ENCODE data around the gene CHADL. TPM values are rescaled to one million over a fixed set of nuclear protein-coding genes. Genes with fewer than 3 reads are reported as not detected.

The CHADL gene
- total RNA-seq, 4 donors from 2014 or later, result 2.0 to 4.5 (median 3.2) TPM

- TF ChIP-seq POLR2A (IDR thresholded peaks at IDR 0.05), result no peak
- TF ChIP-seq CTCF (IDR thresholded peaks at IDR 0.05), result no peak
- Histone ChIP-seq H3K36me3 (peaks cover 27 to 97% (median 32%) of the 10 kb centered on the region in 3 donors), H3K27ac (no peak overlapping the region), H3K4me3 (no peak overlapping the region), H3K27me3 (no peaks in the 10 kb centered on the region), H3K4me1 (peaks cover 0 to 27% (median 5%) of the 10 kb centered on the region in 3 donors), H3K9me3 (no peaks in the 10 kb centered on the region)
- DNase-seq, result no peak
- WGBS, 2 donors, result 71% methylated on average over 3 of the region's 7 CpGs; no CpG with 5 or more reads in 1 of the 2 donors
- intact Hi-C loops (cut with DNase I), result no loop called here
Measured at GRCh38 chr22:41223535-41223934, 17.2 kb downstream of the CHADL start.

GRCh38 chr22:41222846-41223507 lies 17.8 kb downstream of the CHADL start:
- DNase-seq, result no peak
- Histone ChIP-seq H3K4me3 (no peak overlapping the region), H3K27me3 (no peaks in the 10 kb centered on the region), H3K4me1 (peaks cover 4 to 33% (median 10%) of the 10 kb centered on the region in 3 donors), H3K9me3 (no peaks in the 10 kb centered on the region), H3K27ac (no peak overlapping the region), H3K36me3 (peaks cover 21 to 92% (median 32%) of the 10 kb centered on the region in 3 donors)
- intact Hi-C loops (cut with DNase I), result no loop called here
- no peak for TF ChIP-seq CTCF (IDR thresholded peaks at IDR 0.05)
- TF ChIP-seq POLR2A (IDR thresholded peaks at IDR 0.05), result no peak
- WGBS, 2 donors, result 69 to 73% methylated on average over 7 to 8 of the region's 9 CpGs

GRCh38 chr22:41217553-41218157 lies 23.1 kb downstream of the CHADL start:
- H3K9me3 ChIP-seq, result no peaks in the 10 kb centered on the region
- WGBS, 2 donors, result 2 to 7% methylated on average over 7 to 13 of the region's 16 CpGs
- H3K4me3 ChIP-seq, result peak overlapping the region in 3 of 4 donors; percentile 16 to 49 (median 25)
- intact Hi-C loops (cut with DNase I), result no loop called here
- DNase-seq, result no peak
- TF ChIP-seq POLR2A (IDR thresholded peaks at IDR 0.05) (peak in 2 of 4 donors; percentile 32 to 37), CTCF (IDR thresholded peaks at IDR 0.05) (peak in 1 of 6 experiments; percentile 5)
- H3K27ac ChIP-seq, result peak overlapping the region; percentile 81 to 90 (median 86)
- no peaks in the 10 kb centered on the region for H3K27me3 ChIP-seq
- H3K36me3 ChIP-seq, result peaks cover 1 to 73% (median 6%) of the 10 kb centered on the region in 3 donors
- H3K4me1 ChIP-seq, result peaks cover 18 to 34% (median 18%) of the 10 kb centered on the region in 3 donors

GRCh38 chr22:41216984-41217383 lies 23.7 kb downstream of the CHADL start:
- DNase-seq, result no peak
- intact Hi-C loops (cut with DNase I), result no loop called here
- H3K27ac ChIP-seq, result peak overlapping the region; percentile 81 to 90 (median 86)
- no peak for TF ChIP-seq CTCF (IDR thresholded peaks at IDR 0.05)
- TF ChIP-seq POLR2A (IDR thresholded peaks at IDR 0.05), result no peak
- H3K4me1 ChIP-seq, result peaks cover 18 to 31% (median 18%) of the 10 kb centered on the region in 3 donors
- H3K9me3 ChIP-seq, result no peaks in the 10 kb centered on the region
- no peaks in the 10 kb centered on the region for H3K27me3 ChIP-seq
- peaks cover 4 to 73% (median 6%) of the 10 kb centered on the region in 3 donors for H3K36me3 ChIP-seq
- 64 to 73% methylated on average over 3 to 4 of the region's 13 CpGs for WGBS, 2 donors
- H3K4me3 ChIP-seq, result peak overlapping the region in 3 of 4 donors; percentile 16 to 49 (median 25)

- peaks cover 6 to 71% (median 8%) of the 10 kb centered on the region in 3 donors for H3K36me3 ChIP-seq
- peaks cover 18 to 31% (median 18%) of the 10 kb centered on the region in 3 donors for H3K4me1 ChIP-seq
- no peak overlapping the region for H3K4me3 ChIP-seq
- 100% methylated on average over 1 to 3 of the region's 7 CpGs for WGBS, 2 donors
- intact Hi-C loops (cut with DNase I), result no loop called here
- peak overlapping the region in 2 of 4 donors; percentile 34 to 90 for H3K27ac ChIP-seq
- TF ChIP-seq CTCF (IDR thresholded peaks at IDR 0.05), result no peak
- TF ChIP-seq POLR2A (IDR thresholded peaks at IDR 0.05), result no peak
- DNase-seq, result no peak
- no peaks in the 10 kb centered on the region for H3K9me3 ChIP-seq
- no peaks in the 10 kb centered on the region for H3K27me3 ChIP-seq
Measured at GRCh38 chr22:41215926-41216325, 24.8 kb downstream of the CHADL start.
